Measurements from ENCODE around the gene LY6G6F.

- TF ChIP-seq POLR2A (IDR thresholded peaks at IDR 0.05) (no peak), CTCF (IDR thresholded peaks at IDR 0.05) (no peak)
Observed at GRCh38 chr6:31740397-31741223, 33.9 kb downstream of the LY6G6F start.
